Omental fat pad (tissue), 4 donors: Measurements from ENCODE around the gene DLG2. TPM values are rescaled to one million over a fixed set of nuclear protein-coding genes. Genes with fewer than 3 reads are reported as not detected.
A peak's percentile ranks its signal among the peaks of the same experiment; 100 is the strongest.

ENCODE experiments used
- ATAC-seq: fragments of 150-250 bp; one replicate; pipeline ENCODE4 v1.9.1; 2016; ENCODE audit warnings: mild to moderate bottlenecking, moderate library complexity; ENCODE audit not compliant: low FRiP score
- DNase-seq: peaks from one replicate; pipeline ENCODE4 v3.0.0-alpha.2; 2019; ENCODE audit warnings: low spot score
- CTCF ChIP-seq, 3 donors: fragments of 450-650 bp; IDR thresholded peaks; one replicate each; pipeline ENCODE4 v1.5.1; 2016 to 2017; ENCODE audit warnings: antibody characterized with exemption in 3 of 3, mild to moderate bottlenecking in 3 of 3, moderate library complexity in 2 of 3
- total RNA-seq, 4 donors: library from RNA; depleted of rRNA; stranded (reverse); fragments of >200 nt; gene quantifications; one replicate each; pipeline ENCODE4 v1.1.0, GENCODE V29; 2016

Gene DLG2
- total RNA-seq, 4 donors from 2014 or later = 4.8 to 13.2 (median 8.1) TPM

- TF ChIP-seq CTCF (IDR thresholded peaks at IDR 0.05) = no peak
- DNase-seq = no peak
- no peak for ATAC-seq
Observed at GRCh38 chr11:85603220-85603619, 23.9 kb downstream of the DLG2 start.

GRCh38 chr11:85602526-85603213 lies 24.5 kb downstream of the DLG2 start:
- DNase-seq (no peak), ATAC-seq (no peak)
- no peak for TF ChIP-seq CTCF (IDR thresholded peaks at IDR 0.05)

- ATAC-seq = no peak
- DNase-seq = no peak
- TF ChIP-seq CTCF (IDR thresholded peaks at IDR 0.05) = no peak
Observed at GRCh38 chr11:85599083-85599482, 28.1 kb downstream of the DLG2 start.

GRCh38 chr11:85596886-85597285 lies 30.3 kb downstream of the DLG2 start:
- ATAC-seq (no peak), DNase-seq (no peak)
- no peak for TF ChIP-seq CTCF (IDR thresholded peaks at IDR 0.05)

DNA sequence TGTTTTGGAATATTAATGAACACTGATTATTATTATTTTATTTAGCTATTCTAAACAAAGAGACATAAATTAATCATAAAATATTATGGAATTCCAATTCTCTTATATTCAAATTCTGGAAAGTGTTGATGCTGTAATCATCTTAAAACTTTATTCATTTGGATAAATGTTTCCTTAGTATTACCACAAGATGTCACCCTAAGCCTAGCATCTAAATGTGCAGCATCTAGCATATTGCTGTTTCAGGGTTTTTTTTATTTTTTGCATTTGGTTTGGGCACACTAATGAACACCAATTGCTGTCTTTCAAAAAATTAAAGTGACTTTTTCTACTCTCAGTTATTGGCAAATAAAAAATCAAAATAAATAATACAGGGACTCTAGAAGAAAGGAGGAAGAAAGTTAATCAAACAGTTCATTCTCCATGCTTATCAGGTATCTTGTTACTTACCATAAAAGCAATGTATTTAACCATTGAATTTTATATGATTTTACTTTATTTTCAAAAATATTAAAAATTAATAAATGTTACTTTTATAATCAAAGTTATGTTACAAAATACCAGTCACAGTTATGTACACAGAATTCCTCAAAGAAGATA lies 31.8 kb downstream of the DLG2 start:
- ATAC-seq (no peak), DNase-seq (no peak)

DNA sequence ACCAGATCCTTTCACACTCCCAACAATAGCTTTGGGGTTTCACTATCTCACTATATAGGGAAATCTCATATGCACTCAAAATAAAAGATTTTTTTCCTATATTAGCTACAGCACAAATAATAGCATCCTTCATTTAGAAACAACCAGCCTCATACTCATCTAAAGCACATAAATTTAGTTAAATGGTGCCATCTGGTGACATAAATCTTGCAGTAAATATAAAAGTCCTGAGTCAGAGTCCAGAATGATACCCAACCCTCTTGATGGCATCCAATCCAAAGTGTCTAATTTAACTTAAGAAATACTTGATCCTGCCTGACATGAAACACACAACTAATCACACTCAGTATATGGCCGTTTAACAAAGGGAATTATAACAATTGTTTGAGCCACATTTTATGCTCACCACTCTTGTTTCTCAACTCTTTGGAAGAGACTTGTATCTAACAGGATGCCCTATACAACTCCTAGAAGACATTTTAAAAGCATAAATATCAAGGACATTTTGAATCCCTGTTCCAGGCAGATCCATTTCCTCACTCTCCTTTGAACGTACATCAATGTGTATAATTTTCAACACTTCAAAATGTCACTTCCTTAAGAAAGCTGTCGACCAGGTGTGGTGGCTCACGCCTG lies 36.2 kb downstream of the DLG2 start:
- TF ChIP-seq CTCF (IDR thresholded peaks at IDR 0.05) = no peak
- ATAC-seq (no peak), DNase-seq (no peak)

More for the DNA sequence above, 31.8 kb downstream of the DLG2 start:
- TF ChIP-seq CTCF (IDR thresholded peaks at IDR 0.05) = peak in 1 of 3 donors; percentile 45
